HG02763 (cell line): ENCODE measurements around the gene CPNE1.
A peak's percentile ranks its signal among the peaks of the same experiment; 100 is the strongest.
"Not testable (repeated sequence)": the region's sequence is repeated elsewhere in the genome, so short reads cannot be mapped to it uniquely, and the experiment has no call there.

ENCODE experiments used
- ATAC-seq: cut with Tn5 transposase; IDR thresholded peaks from one replicate; pipeline ENCODE4 v1.9.1; 2021; ENCODE audit warnings: mild to moderate bottlenecking, moderate library complexity; ENCODE audit not compliant: unreplicated experiment

The CPNE1 gene

DNA sequence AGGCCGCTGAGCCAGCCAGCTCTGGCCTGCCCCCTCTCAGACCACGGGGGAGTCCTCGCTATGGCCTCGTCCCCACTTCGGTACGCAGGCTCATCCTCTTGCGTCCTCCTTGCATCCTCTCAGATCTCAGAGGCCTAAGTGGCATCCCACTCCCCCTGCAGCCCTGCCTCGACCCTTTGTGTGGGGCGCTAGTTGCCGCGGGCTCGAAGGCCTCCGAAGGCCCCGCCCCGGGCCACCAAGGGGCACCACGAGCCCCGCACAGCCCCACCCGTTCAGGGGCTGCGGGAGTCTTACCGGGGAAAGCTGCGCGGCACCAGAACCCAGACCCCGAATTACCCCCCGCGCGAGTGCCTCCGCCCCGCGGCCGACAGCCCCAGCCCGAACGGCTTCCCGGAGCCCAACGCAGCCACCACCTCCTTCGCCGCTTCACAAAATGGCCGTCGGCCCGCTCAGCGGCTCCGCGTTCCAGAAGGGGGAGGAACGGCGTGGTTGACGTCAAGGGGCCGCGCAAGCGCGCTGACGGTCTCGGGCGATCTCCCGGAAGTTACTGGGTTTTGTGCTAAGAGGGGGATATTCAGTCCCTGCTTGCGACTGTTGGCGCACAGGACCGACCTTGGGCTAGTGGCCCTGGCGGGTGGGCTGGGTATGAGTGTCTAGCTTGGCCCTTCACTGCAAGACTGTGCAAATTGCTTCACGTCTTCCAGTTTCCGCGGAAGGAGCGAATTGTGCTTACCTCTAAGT is at the start of gene CPNE1, which contains the start of gene RBM12:
TSS of gene CPNE1 (minus strand) at position 435 of the 741 bp plus-strand sequence. CDS start 31,977 bp downstream, outside the sequence.
TSS of gene RBM12 (minus strand) at position 435 of the 741 bp plus-strand sequence. CDS start 9,578 bp downstream, outside the sequence.
- ATAC-seq: peak; percentile 68

DNA sequence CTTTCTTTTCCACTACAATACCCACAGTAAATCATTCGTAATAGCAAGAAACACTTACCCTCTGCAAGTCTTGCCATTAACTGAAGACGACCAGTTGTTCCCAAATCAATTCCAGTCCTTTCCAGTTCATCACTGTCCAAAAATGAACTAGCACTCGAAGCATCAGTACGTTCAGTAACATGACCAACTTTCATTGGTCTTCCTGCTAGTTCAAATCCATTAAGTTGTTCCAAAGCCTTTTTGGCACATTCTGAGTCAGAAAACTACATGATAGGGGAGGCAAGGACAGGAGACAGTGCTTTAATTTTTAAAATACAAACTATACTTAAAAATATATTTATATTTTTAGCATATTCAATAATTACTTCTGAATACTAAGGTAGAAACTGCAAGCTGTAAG is 49.4 kb upstream of the CPNE1 start:
- ATAC-seq: no peak

DNA sequence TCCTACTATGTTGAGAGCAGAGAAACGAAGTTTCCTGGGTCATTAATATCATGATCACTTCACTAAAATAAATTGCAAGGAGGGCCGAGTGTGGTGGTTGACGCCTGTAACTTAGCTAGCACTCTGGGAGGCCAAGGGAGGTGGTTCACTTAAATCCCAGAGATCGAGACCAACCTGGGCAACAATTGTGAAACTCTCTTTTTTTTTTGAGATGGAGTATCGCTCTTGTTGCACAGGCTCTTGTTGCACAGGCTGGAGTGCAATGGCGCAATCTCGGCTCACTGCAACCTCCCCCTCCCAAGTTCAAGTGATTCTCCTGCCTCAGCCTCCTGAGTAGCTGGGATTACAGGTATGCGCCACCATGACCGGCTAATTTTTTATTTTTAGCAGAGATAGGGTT is 48.4 kb upstream of the CPNE1 start:
- ATAC-seq: not testable (repeated sequence)

DNA sequence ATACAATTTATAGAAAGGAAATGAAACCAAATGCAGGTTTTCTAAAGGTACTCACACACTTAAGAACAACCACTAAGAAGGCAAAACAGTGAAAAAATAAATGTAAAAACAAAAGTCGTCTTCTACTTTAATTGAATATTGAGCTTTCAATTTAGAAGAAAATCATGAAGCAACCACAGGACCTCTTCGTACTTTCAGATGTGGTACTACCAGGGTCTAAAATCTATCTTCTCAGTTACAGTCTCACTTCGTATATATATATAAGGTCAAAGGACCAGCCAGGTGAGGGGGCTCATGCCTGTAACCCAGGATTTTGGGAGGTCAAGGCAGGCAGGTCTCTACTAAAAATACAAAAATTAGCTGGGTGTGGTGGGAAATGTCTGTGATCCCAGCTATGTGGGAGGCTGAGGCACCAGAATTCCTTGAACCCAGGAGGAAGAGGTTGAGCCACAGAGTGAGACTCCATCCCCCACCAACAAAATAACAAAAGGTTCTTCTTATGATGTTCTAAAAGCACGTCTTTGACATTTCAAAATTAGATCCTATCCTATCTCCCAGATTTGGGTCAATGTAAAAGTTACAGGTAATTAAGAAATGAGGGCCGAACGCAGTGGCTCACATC is 47.0 kb upstream of the CPNE1 start:
- ATAC-seq: no peak

DNA sequence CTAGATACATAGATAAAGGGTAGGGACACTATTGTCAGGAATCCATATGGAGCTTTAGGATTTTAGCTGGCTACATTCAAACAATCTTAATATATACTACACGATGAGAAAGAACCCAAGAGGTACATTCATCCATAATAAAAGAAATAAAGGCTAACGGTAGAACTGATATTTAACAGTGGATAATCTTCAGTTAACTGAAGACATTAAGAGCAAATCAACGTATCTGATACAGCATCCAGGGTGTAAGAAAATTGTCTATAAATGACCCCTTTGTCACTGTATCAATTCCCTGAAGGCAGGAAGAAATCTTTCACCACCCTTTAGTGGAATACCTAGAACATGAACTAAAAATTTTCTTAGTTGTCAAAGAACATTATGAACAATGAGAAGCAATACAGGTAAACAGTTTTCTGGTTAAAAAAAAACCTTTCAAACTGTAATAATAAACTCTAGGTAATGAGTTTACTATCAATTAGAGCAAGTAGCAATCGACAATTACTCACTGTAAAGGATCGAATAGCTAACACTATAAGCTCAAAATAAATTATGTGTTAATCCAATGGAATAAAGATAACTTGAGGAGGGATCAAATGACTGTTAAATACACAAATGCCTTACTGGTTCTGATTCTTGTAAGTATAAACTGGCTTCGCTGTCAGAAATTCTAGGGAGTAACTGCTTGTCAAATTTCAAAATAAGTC is 46.3 kb upstream of the CPNE1 start:
- ATAC-seq: no peak

DNA sequence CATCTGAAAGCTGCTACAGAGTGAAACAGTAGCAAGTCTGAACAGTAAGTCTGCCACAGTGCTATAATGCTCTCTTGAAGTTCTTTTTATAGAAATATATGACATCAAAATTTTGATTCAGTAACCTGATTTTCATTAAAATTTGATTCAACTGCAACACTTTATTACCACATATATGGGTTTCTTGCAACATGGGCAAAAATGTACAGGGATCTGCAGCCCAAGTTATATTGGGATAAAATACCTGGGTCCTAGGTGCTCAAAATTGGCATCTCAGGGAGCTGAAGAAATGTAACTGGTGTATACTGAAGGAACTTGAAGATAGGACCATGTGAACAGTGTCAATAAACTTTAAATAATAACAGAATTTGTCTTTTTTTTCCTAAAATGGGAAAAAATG is 45.3 kb upstream of the CPNE1 start:
- ATAC-seq: no peak

DNA sequence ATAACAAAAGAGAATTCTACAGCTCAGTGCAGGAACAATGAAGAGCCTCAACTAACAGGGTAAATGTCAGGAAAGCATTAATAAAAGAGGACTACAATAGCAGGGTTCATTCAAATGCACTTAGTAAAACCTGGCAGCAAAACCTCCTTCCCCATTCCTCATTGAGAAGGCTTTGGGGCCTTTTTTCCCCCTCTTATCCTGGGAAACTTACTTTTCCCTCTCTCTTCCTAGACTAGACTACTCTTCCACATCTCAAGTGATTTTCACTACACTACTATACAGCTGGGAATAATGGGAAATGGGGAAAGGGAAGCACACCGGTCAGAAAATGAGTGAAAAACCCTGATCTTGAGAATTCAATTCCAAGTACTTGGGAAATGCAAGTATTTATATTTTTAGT is 44.6 kb upstream of the CPNE1 start:
- ATAC-seq: no peak

DNA sequence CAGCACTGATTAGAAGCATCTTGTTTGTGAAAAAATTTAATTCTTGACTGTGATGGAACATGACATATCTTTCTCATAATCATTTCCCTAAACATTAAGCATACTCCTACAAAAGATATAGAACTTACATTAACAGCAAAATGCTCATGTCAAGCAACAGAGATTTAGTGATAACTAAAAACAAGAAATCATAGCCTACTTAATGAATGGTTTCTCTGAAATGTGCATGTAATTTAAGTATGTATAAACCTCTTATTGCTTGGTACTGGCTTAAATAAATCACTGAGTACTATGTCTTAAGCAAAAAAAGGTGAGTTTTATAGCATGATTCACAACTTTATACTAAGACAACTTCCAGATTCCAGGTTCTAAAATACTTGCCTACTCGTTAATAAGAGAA is 43.8 kb upstream of the CPNE1 start:
- ATAC-seq: no peak

DNA sequence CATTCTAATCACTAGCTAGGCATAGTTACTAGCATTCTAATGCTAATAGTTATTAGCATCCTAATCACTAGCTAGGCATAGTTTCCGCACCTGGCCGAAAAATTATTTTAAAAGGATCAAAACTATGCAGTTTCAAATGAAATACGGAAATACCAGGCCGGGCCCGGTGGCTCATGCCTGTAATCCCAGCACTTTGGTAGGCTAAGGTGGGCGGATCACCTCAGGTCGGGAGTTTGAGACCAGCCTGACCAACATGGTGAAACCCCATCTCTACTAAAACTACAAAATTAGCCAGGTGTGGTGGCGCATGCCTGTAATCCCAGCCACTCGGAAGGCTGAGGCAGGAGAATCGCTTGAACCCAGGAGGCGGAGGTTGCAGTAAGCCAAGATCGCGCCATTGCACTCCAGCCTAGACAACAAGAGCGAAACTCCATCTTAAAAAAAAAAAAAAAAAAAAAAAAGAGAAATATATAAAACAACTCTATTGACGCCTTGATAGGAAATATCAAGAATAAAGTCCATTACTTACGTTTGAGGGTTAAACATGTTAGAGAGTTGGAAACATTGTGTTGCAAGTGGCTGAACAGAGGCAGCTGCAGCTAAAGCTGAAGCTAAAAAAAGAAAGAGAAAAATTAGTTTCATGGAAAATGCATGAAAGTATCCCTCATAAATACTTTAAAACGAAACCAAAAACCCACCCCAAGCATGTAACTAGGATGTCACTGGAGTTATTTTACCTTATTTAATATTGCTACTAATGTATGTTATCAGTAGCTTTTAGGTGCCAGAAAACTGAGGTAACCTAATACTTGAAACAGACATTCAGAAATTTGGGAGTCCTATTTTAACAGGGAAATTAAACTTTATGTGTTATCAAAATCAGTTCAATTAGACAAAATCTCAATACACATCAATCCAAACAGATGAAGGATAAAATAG is 42.2 kb upstream of the CPNE1 start:
- not testable (repeated sequence) for ATAC-seq

DNA sequence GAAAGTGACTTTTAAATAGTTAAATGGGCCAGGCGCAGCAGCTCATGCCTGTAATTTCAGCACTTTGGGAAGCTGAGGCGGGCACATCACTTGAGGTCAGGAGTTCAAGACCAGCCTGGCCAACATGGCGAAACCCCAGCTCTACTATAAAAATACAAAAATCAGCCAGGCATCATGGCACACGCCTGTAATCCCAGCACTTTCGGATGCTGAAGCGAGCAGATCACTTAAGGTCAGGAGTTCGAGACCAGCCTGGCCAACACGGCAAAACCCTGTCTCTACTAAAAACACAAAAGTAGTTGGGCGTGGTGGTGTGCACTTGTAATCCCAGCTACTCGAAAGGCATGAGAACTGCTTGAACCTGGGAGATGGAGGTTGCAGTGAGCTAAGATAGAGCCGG is 41.2 kb upstream of the CPNE1 start:
- not testable (repeated sequence) for ATAC-seq

DNA sequence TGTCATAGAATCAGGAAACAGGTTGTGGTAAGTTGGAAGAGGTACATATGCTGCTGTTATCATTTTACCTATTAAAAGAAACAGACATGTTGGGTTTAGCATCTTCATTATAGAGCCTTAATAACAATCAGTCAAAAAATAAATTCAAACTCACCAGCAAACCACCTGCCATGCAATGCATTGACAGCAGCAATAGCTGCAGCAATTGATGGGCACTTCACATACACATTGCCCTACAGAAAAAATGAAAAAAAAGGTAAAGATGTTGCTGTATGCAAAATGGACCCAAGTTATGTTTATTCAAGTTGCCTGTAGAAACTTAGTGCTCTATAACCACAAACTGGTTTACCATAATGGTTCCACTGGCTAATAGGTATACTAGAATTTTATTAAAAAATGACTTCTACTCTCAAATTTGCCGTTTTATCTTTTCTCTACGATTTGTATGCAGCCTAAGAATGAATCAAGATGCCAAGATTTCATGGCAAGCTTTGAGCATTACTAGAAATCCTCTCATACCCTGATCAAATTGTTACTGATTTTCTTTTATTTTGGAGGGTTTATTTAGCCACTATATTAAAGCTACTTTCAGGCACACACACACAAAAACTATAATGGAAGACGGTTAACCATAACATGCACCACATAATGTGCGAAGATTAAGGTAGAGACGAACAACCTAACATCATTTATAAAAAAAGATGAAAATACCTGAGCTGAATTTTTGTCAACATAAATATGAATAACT is 40.0 kb upstream of the CPNE1 start:
- ATAC-seq: no peak

DNA sequence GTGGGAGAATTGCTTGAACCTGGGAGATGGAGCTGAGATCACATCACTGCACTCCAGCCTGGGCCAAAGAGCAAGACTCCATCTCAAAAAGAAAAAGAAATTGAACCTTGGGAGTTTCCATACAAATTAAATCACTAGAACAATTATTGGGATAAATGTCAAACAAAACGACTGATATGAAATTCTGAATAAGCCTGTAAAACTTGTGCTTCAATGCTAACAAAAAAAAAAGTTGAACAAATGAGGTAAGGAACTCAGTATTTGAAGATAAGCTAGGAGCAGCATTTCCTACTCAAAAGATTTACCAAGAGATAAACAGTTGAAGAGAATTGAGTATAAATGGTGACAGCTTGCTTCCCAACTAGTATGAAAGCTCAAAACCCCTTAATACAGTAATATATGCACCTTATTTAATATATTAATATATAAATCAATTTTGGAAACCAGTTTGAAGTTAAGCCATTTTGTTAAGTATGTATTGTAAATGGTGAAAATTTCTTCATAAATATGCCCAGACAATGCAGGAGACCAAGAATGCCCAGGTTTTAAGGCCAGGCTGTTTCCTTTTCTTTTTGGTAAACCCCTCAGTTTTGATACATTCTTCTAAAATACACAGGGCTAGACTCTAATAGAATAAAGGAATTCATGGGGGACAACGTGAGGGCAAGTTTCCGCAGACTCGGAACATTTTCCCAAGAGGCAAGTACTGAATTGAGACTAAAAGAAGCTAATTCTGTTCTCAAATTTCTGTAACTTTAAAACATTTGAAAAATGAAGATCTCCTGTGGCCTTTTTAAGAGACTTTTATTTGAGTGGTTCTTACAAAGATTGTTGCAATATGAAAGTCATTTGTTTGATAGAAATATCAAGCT is 38.4 kb upstream of the CPNE1 start:
- no peak for ATAC-seq

DNA sequence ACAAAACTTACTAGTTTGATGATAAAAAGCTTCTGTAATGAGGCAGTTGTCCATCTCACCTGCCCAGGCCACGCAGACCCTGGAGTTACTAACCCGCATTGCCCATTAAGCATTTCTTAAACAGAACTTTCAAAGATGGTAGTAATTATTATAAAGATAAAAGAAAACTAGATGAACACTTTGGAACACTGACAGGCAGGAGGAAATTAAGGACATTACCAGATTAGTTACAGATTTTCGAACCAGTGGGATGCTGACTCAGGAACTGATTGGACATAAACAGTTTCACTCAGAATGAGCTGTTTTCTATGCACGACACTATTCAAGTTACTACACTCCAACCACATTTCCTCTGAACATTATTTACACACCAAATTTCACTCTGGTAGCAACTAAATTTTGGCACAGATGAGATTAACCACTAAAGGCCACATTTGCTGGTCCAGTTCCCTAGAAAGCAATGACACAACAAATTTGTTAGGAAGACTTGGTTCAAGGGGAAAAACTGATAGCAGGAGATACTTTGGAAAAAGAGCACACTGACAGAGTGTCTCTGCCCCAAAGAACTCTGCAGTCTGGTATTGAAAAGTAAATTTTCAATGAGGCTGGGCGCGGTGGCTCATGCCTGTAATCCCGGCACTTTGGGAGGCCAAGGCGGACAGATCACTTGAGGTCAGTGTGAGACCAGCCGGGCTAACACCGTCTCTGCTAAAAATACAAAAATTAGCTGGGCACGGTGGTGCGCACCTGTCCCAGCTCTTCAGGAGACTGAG is 37.5 kb upstream of the CPNE1 start:
- no peak for ATAC-seq

DNA sequence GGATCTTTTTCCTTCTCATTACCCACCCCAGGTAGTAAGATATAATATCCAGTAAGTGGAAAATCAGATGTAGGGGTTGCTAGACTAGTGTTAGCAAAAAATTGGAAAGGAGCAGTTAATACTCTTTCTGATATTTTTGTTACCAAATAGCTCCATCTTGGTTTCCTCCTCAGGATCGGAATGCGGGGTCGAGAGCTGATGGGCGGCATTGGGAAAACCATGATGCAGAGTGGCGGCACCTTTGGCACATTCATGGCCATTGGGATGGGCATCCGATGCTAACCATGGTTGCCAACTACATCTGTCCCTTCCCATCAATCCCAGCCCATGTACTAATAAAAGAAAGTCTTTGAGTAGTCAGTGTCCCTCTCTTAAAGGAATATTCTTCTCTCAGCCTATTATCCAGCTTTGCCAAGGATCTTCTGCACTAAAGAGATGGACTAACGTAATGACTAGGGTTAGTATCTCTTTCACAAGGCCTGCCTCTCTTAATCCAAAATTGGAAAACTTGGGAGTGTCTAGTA is 36.0 kb upstream of the CPNE1 start:
- no peak for ATAC-seq

DNA sequence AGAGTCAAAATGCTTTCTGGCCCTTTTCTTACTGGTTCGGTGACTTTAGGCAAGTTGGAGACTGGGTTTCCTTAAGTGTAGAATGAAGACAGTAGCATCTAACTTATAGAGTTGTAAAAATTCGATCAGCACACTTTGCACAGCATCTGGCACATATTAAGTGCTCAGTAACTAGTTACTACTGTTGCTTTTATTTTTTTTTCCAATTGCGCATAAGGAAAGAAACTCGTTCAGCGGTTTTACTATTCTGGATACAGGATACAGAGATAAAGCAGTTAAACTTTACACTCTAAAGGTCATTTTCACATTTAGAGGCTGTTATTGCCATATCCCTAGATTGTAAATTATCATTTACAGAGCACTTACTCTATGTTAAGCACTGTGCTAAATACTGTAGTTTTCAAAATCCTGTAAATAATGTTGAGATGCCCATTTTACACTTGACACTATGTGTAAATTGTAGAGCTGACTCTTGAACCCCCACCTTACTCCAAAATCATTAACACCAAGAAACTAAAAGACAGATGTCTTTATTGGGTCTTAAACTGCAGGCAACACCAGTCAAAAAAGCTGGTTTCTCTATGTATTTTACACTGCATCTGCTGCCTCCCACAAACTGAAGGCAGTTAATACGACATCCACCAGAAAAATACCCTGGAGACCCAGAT is 35.4 kb upstream of the CPNE1 start:
- ATAC-seq: no peak

DNA sequence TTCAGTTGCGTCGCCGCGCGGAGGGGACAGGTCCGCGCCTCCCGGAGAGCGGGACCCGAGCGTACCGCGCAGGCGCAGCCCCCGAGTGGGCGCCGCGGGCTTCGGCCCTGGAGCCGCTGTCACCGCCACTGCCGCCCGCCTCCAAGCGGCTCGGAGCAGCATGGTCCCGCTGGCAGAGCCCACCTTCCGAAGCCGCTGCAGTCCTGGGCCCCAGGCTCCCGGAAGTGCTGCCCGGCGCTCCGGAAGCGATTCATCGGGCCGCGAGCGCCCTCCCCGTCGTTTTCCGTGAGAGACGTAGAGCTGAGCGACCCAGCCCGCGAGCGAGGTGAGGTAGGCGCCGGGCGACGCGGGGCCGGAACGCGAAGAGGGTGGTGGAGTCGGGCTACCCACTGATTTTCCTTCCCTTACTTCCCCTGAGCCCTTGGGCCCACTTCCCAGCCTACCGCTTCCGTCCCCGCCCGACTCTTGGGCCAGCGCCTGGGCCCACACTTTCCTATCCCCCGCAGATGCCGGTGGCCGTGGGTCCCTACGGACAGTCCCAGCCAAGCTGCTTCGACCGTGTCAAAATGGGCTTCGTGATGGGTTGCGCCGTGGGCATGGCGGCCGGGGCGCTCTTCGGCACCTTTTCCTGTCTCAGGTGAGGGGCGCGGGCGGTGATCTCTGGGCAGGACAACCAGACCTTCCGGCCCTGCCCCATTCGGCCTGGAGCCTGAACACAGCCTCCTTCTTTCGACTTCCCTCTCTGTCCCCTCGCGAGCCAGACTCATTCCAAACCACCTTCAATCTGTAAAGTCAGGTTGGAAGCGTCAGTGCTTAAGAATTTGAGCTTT is 34.6 kb upstream of the CPNE1 start, which contains the start of the genes NFS1 and ROMO1:
TSS of gene NFS1 (minus strand) at position 226 of the 830 bp plus-strand sequence. CDS start at position 162, 64 bp downstream.
TSS of gene ROMO1 (plus strand) at position 279 of the 830 bp plus-strand sequence. CDS start at position 507, 228 bp downstream.
- peak; percentile 65 for ATAC-seq
